ENCODE measurements around the gene FAM131C.

FAM131C gene

DNA sequence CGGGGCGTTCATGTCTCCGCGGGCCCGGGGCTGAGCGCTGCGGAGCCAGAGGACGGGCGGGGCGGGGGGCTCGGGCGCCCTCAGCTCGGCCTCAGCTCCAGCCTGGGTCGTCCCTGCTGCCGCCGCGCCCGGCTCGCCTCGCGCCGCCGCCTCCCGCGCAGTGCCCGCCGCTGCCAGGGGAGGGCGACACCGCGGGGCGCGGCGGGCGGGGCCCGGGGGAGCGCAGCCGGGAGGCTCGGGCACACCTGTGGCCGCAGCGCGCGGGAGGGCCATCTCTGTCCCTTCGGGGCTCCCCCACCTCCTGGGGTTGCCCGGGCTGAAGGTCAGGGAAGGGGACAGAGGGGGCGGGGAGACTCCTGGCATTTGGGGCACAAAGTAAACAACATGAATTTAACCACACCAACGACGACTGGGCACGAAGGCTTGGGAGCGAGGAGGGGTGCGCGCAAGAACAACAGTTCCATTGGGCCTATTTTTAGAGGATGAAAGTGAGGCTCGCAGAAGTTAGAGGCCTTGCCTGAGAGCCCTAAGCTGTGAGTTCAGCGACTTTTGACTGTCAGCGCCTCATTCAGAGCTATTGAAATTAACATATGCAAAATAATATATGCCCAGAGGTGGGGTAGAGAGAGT is at the start of gene FAM131C:
Gene FAM131C, minus strand, starts transcription at position 162 of the 630 bp plus-strand sequence. CDS start 209 bp downstream, outside the sequence.
- no peaks in the 10 kb centered on the region for H3K27me3 ChIP-seq (ENCODE audit: control insufficient read depth in 1 of 2, insufficient read depth in 2 of 2, low read length in 2 of 2)
- no peaks in the 10 kb centered on the region for H3K36me3 ChIP-seq (ENCODE audit: insufficient read depth, low read length)
- no peak within 1 kb of the TSS for H3K4me3 ChIP-seq (ENCODE audit: low read depth in 1 of 2, low read length in 2 of 2)
- peaks cover 16% of the 10 kb centered on the region for H3K4me1 ChIP-seq (ENCODE audit: insufficient read depth, low read length)
- no peak within 1 kb of the TSS for H3K27ac ChIP-seq (ENCODE audit: low read depth, low read length)
- H3K9me3 ChIP-seq (ENCODE audit: low read length), result no peaks in the 10 kb centered on the region
- H3K9ac ChIP-seq (ENCODE audit: low read length), result no peak within 1 kb of the TSS

DNA sequence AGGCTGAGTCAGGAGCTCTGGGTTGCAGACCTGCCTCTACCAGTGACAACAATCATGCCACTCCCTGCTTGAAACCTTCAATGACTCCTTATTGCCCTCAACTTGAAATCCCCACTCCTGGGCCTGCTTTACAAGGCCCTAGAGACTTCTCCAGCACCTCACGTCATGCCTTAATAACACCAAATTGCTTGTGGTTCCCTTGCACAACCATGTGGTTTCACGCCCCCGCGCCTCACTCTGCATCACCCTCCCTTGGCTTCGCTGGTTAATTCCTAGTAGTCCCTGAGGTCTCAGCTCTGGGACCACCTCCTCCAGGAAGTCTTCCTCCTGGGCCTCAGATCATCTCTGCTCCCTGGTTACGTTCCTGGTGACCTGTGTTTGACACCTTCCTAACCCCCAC is 49.5 kb upstream of the FAM131C start:
- no peak overlapping the region for H3K9ac ChIP-seq (ENCODE audit: low read length)
- H3K4me3 ChIP-seq (ENCODE audit: low read depth in 1 of 2, low read length in 2 of 2), result no peak overlapping the region
- H3K27me3 ChIP-seq (ENCODE audit: control insufficient read depth in 1 of 2, insufficient read depth in 2 of 2, low read length in 2 of 2), result no peaks in the 10 kb centered on the region
- no peaks in the 10 kb centered on the region for H3K36me3 ChIP-seq (ENCODE audit: insufficient read depth, low read length)
- H3K9me3 ChIP-seq (ENCODE audit: low read length), result no peaks in the 10 kb centered on the region
- no peak overlapping the region for H3K27ac ChIP-seq (ENCODE audit: low read depth, low read length)
- H3K4me1 ChIP-seq (ENCODE audit: insufficient read depth, low read length), result no peaks in the 10 kb centered on the region

DNA sequence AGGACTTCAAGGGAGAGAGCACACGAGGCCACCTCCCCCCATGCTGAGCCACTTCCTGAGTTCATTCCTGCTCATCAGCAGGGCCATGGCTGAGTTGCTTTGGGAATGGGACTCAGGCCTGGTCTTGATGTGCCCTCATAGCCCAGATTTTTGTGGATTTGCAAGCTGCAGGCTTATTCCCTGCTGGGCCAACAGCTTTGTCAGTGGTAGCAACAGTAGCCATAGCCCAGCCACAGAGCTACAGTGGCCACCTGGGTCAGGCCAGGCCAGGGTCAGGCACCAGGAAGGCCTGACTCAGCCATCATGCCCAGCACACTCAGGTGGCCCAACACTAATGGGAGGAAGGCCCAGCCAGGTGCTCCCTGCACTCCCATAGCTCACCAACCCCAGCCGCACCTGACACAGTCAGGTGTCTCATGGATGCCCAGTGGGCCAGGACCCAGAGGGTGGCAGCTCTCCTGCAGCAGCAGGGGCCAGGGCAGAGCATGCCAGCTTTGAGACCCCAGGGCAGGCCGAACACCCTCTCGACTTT is 49.0 kb upstream of the FAM131C start:
- Histone ChIP-seq H3K27ac (ENCODE audit: low read depth, low read length) (no peak overlapping the region), H3K27me3 (ENCODE audit: control insufficient read depth in 1 of 2, insufficient read depth in 2 of 2, low read length in 2 of 2) (no peaks in the 10 kb centered on the region), H3K9me3 (ENCODE audit: low read length) (no peaks in the 10 kb centered on the region), H3K4me3 (ENCODE audit: low read depth in 1 of 2, low read length in 2 of 2) (no peak overlapping the region), H3K9ac (ENCODE audit: low read length) (no peak overlapping the region), H3K36me3 (ENCODE audit: insufficient read depth, low read length) (no peaks in the 10 kb centered on the region), H3K4me1 (ENCODE audit: insufficient read depth, low read length) (no peaks in the 10 kb centered on the region)

GRCh38 chr1:16120940-16121410 is 47.5 kb upstream of the FAM131C start:
- Histone ChIP-seq H3K9me3 (ENCODE audit: low read length) (no peaks in the 10 kb centered on the region), H3K9ac (ENCODE audit: low read length) (no peak overlapping the region), H3K27me3 (ENCODE audit: control insufficient read depth in 1 of 2, insufficient read depth in 2 of 2, low read length in 2 of 2) (no peaks in the 10 kb centered on the region), H3K4me1 (ENCODE audit: insufficient read depth, low read length) (no peaks in the 10 kb centered on the region), H3K36me3 (ENCODE audit: insufficient read depth, low read length) (no peaks in the 10 kb centered on the region), H3K4me3 (ENCODE audit: low read depth in 1 of 2, low read length in 2 of 2) (no peak overlapping the region), H3K27ac (ENCODE audit: low read depth, low read length) (no peak overlapping the region)

GRCh38 chr1:16120407-16120806 is 47.0 kb upstream of the FAM131C start:
- Histone ChIP-seq H3K36me3 (ENCODE audit: insufficient read depth, low read length) (no peaks in the 10 kb centered on the region), H3K9ac (ENCODE audit: low read length) (no peak overlapping the region), H3K27me3 (ENCODE audit: control insufficient read depth in 1 of 2, insufficient read depth in 2 of 2, low read length in 2 of 2) (no peaks in the 10 kb centered on the region), H3K4me1 (ENCODE audit: insufficient read depth, low read length) (no peaks in the 10 kb centered on the region), H3K9me3 (ENCODE audit: low read length) (no peaks in the 10 kb centered on the region), H3K27ac (ENCODE audit: low read depth, low read length) (no peak overlapping the region), H3K4me3 (ENCODE audit: low read depth in 1 of 2, low read length in 2 of 2) (no peak overlapping the region)

- no peaks in the 10 kb centered on the region for H3K27me3 ChIP-seq (ENCODE audit: control insufficient read depth in 1 of 2, insufficient read depth in 2 of 2, low read length in 2 of 2)
- H3K27ac ChIP-seq (ENCODE audit: low read depth, low read length), result no peak overlapping the region
- H3K9me3 ChIP-seq (ENCODE audit: low read length), result no peaks in the 10 kb centered on the region
- no peak overlapping the region for H3K9ac ChIP-seq (ENCODE audit: low read length)
- no peaks in the 10 kb centered on the region for H3K4me1 ChIP-seq (ENCODE audit: insufficient read depth, low read length)
- no peak overlapping the region for H3K4me3 ChIP-seq (ENCODE audit: low read depth in 1 of 2, low read length in 2 of 2)
- H3K36me3 ChIP-seq (ENCODE audit: insufficient read depth, low read length), result no peaks in the 10 kb centered on the region
Measured at GRCh38 chr1:16119926-16120325, 46.5 kb upstream of the FAM131C start.

- H3K27me3 ChIP-seq (ENCODE audit: control insufficient read depth in 1 of 2, insufficient read depth in 2 of 2, low read length in 2 of 2), result no peaks in the 10 kb centered on the region
Measured at GRCh38 chr1:16119504-16119903, 46.1 kb upstream of the FAM131C start.

DNA sequence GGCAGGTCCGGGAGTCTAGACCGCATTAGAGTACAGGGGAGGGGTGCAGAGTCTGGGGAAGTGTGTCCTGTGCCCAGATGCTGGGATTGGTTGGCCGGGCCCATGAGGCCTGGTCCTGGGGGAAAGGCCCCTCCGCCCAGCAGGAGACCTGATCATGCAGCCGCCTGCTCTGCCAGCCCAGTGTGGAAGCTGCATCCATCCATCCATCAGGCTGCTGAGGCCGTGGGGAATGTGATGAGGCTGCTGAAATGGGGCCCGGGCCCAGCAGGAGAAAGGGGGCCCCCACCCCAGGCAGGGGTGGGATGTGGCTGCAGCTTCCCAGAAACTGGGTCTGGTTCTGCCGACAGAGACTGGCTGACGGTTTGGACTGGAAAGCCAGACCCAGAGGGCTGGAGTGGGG is 45.3 kb upstream of the FAM131C start:
- Histone ChIP-seq H3K4me3 (ENCODE audit: low read depth in 1 of 2, low read length in 2 of 2) (no peak overlapping the region), H3K9me3 (ENCODE audit: low read length) (no peaks in the 10 kb centered on the region), H3K9ac (ENCODE audit: low read length) (no peak overlapping the region), H3K27ac (ENCODE audit: low read depth, low read length) (no peak overlapping the region), H3K4me1 (ENCODE audit: insufficient read depth, low read length) (no peaks in the 10 kb centered on the region), H3K27me3 (ENCODE audit: control insufficient read depth in 1 of 2, insufficient read depth in 2 of 2, low read length in 2 of 2) (no peaks in the 10 kb centered on the region), H3K36me3 (ENCODE audit: insufficient read depth, low read length) (no peaks in the 10 kb centered on the region)

More at GRCh38 chr1:16119504-16119903, 46.1 kb upstream of the FAM131C start:
- no peaks in the 10 kb centered on the region for H3K36me3 ChIP-seq (ENCODE audit: insufficient read depth, low read length)
- H3K4me1 ChIP-seq (ENCODE audit: insufficient read depth, low read length), result no peaks in the 10 kb centered on the region
- H3K9ac ChIP-seq (ENCODE audit: low read length), result no peak overlapping the region
- no peak overlapping the region for H3K4me3 ChIP-seq (ENCODE audit: low read depth in 1 of 2, low read length in 2 of 2)
- no peaks in the 10 kb centered on the region for H3K9me3 ChIP-seq (ENCODE audit: low read length)
- no peak overlapping the region for H3K27ac ChIP-seq (ENCODE audit: low read depth, low read length)

GRCh38 chr1:16117936-16118335 is 44.5 kb upstream of the FAM131C start:
- Histone ChIP-seq H3K27me3 (ENCODE audit: control insufficient read depth in 1 of 2, insufficient read depth in 2 of 2, low read length in 2 of 2) (no peaks in the 10 kb centered on the region), H3K36me3 (ENCODE audit: insufficient read depth, low read length) (no peaks in the 10 kb centered on the region), H3K9me3 (ENCODE audit: low read length) (no peaks in the 10 kb centered on the region), H3K9ac (ENCODE audit: low read length) (no peak overlapping the region), H3K4me1 (ENCODE audit: insufficient read depth, low read length) (no peaks in the 10 kb centered on the region), H3K4me3 (ENCODE audit: low read depth in 1 of 2, low read length in 2 of 2) (no peak overlapping the region), H3K27ac (ENCODE audit: low read depth, low read length) (no peak overlapping the region)

- Histone ChIP-seq H3K27ac (ENCODE audit: low read depth, low read length) (no peak overlapping the region), H3K4me1 (ENCODE audit: insufficient read depth, low read length) (no peaks in the 10 kb centered on the region), H3K9me3 (ENCODE audit: low read length) (no peaks in the 10 kb centered on the region), H3K36me3 (ENCODE audit: insufficient read depth, low read length) (no peaks in the 10 kb centered on the region), H3K27me3 (ENCODE audit: control insufficient read depth in 1 of 2, insufficient read depth in 2 of 2, low read length in 2 of 2) (no peaks in the 10 kb centered on the region), H3K9ac (ENCODE audit: low read length) (no peak overlapping the region), H3K4me3 (ENCODE audit: low read depth in 1 of 2, low read length in 2 of 2) (no peak overlapping the region)
Measured at GRCh38 chr1:16117369-16117768, 43.9 kb upstream of the FAM131C start.

GRCh38 chr1:16116625-16117024 is 43.2 kb upstream of the FAM131C start:
- H3K9ac ChIP-seq (ENCODE audit: low read length), result no peak overlapping the region
- no peak overlapping the region for H3K4me3 ChIP-seq (ENCODE audit: low read depth in 1 of 2, low read length in 2 of 2)
- no peaks in the 10 kb centered on the region for H3K27me3 ChIP-seq (ENCODE audit: control insufficient read depth in 1 of 2, insufficient read depth in 2 of 2, low read length in 2 of 2)
- H3K9me3 ChIP-seq (ENCODE audit: low read length), result no peaks in the 10 kb centered on the region
- H3K36me3 ChIP-seq (ENCODE audit: insufficient read depth, low read length), result no peaks in the 10 kb centered on the region
- no peaks in the 10 kb centered on the region for H3K4me1 ChIP-seq (ENCODE audit: insufficient read depth, low read length)
- no peak overlapping the region for H3K27ac ChIP-seq (ENCODE audit: low read depth, low read length)

GRCh38 chr1:16116002-16116401 is 42.6 kb upstream of the FAM131C start:
- H3K4me1 ChIP-seq (ENCODE audit: insufficient read depth, low read length), result no peaks in the 10 kb centered on the region
- no peak overlapping the region for H3K9ac ChIP-seq (ENCODE audit: low read length)
- no peaks in the 10 kb centered on the region for H3K36me3 ChIP-seq (ENCODE audit: insufficient read depth, low read length)
- H3K27me3 ChIP-seq (ENCODE audit: control insufficient read depth in 1 of 2, insufficient read depth in 2 of 2, low read length in 2 of 2), result no peaks in the 10 kb centered on the region
- no peak overlapping the region for H3K27ac ChIP-seq (ENCODE audit: low read depth, low read length)
- H3K4me3 ChIP-seq (ENCODE audit: low read depth in 1 of 2, low read length in 2 of 2), result no peak overlapping the region
- no peaks in the 10 kb centered on the region for H3K9me3 ChIP-seq (ENCODE audit: low read length)

All from muscle layer of colon (tissue), 2 donors.